ENCODE results near the gene KHDC1. TPM values are rescaled to one million over a fixed set of nuclear protein-coding genes. Genes with fewer than 3 reads are reported as not detected.

The KHDC1 gene
- total and polyA plus RNA-seq, 2 of the 4 experiments (the other 2 are of a cell fraction) = 1.6 to 5.5 TPM

- TF ChIP-seq CTCF (conservative IDR thresholded peaks at IDR 0.05; ENCODE audit: low read depth, low read length) = no peak
- no peak for TF ChIP-seq SMC3 (IDR thresholded peaks at IDR 0.05; ENCODE audit: low read depth, low read length)
- no peak for TF ChIP-seq MAZ (IDR thresholded peaks at IDR 0.05; ENCODE audit: borderline replicate concordance, low read depth, low read length)
- no peak for TF ChIP-seq CEBPB (IDR thresholded peaks at IDR 0.05; ENCODE audit: low read depth, low read length)
- no peak for TF ChIP-seq NFE2L2 (IDR thresholded peaks at IDR 0.05; ENCODE audit: low read depth, low read length)
- TF ChIP-seq RFX5 (IDR thresholded peaks at IDR 0.05; ENCODE audit: low read depth, low read length) = no peak
- no peak for TF ChIP-seq RCOR1 (IDR thresholded peaks at IDR 0.05; ENCODE audit: insufficient replicate concordance, low read length)
- TF ChIP-seq FOS (IDR thresholded peaks at IDR 0.05; ENCODE audit: low read depth, low read length) = no peak
- no peak for TF ChIP-seq USF2 (IDR thresholded peaks at IDR 0.05; ENCODE audit: low read depth, low read length)
- BruUV-seq (replicated peaks) = no TSS peak
- Histone ChIP-seq H2AFZ (replicated peaks; ENCODE audit: low read length, poor library complexity) (peak overlapping the region; percentile 98), H3K56ac (ENCODE audit: extremely low read depth, insufficient read depth, low read length) (peak overlapping the region; percentile 70; the same call in 1 of the 2 replicates), H3K9ac (ENCODE audit: low read depth, low read length) (peak overlapping the region; percentile 82), H2AK9ac (replicated peaks; ENCODE audit: low read depth, low read length, poor library complexity) (peak overlapping the region; percentile 92), H2BK120ac (ENCODE audit: low read depth, low read length) (peak overlapping the region; percentile 66; the same call in 1 of the 2 replicates), H3K4me3 (ENCODE audit: insufficient read depth, low read depth, low read length) (peak overlapping the region; percentile 97), H3K36me3 (ENCODE audit: control insufficient read depth, insufficient read depth, low read length) (peaks cover 7% of the 10 kb centered on the region), H3K14ac (replicated peaks; ENCODE audit: low read depth, low read length) (peak overlapping the region; percentile 91), H2BK5ac (ENCODE audit: low read depth, low read length, poor library complexity, severe bottlenecking) (peak overlapping the region; percentile 40), H3K4me1 (ENCODE audit: control insufficient read depth, insufficient read depth, low read length) (no peaks in the 10 kb centered on the region), H4K91ac (ENCODE audit: insufficient read depth, low read depth, low read length) (no peak overlapping the region), H2BK15ac (ENCODE audit: low read depth, low read length) (peak overlapping the region; percentile 19; the same call in 1 of the 3 replicates), H4K20me1 (ENCODE audit: insufficient read depth, low read length) (no peaks in the 10 kb centered on the region), H3K79me1 (ENCODE audit: low read depth in 1 of 2, low read length in 2 of 2) (peaks cover 13 to 24% of the 10 kb centered on the region in 2 experiments; a peak in 3 of 4 replicates), H3K27me3 (ENCODE audit: control insufficient read depth, insufficient read depth, low read length) (no peaks in the 10 kb centered on the region), H4K8ac (ENCODE audit: low read depth in 2 of 2, low read length in 2 of 2) (peak overlapping the region; percentile 89 to 99), H3K18ac (ENCODE audit: low read depth, low read length) (no peak overlapping the region), H3K4ac (ENCODE audit: low read depth, low read length) (peak overlapping the region; percentile 91), H3K9me3 (ENCODE audit: control insufficient read depth, insufficient read depth, low read length) (no peaks in the 10 kb centered on the region), H3K23ac (ENCODE audit: low read depth, low read length) (peak overlapping the region; percentile 92), H3K4me2 (ENCODE audit: low read depth, low read length) (peak overlapping the region; percentile 88), H3K9me1 (ENCODE audit: insufficient read depth, low read length) (peaks cover 18% of the 10 kb centered on the region), H4K5ac (ENCODE audit: low read depth, low read length) (no peak overlapping the region; the same call in 1 of the 2 replicates), H2AK5ac (ENCODE audit: low read depth, low read length) (peak overlapping the region; percentile 90), H2BK20ac (ENCODE audit: low read depth, low read length) (no peak overlapping the region), H3K27ac (ENCODE audit: insufficient read depth, low read length) (peak overlapping the region; percentile 75)
- intact Hi-C loops (cut with micrococcal nuclease) = no loop called here
- dilution Hi-C loops (cut with HindIII; ENCODE audit: low sequenced_read_pairs, unreplicated experiment) = no loop called here
- ATAC-seq (ENCODE audit: low read depth) = peak; percentile 6; the same call in 1 of the 2 replicates
- DNase-seq = no peak
- CTCF ChIA-PET = no interaction called here
- POLR2A ChIA-PET (ENCODE audit: unreplicated experiment) = no interaction called here
- in situ Hi-C loops (cut with MboI; ENCODE audit: low sequenced_read_pairs) = no loop called here
- no CpG with 5 or more reads among the region's 7 CpGs for WGBS, 2 experiments (ENCODE audit: extremely low coverage in 2 of 2, insufficient read length in 1 of 2)
These were observed 544 bp upstream of the KHDC1 start for GRCh38 chr6:73263570-73263909.
